CD14-positive monocyte (primary cell): ENCODE measurements around the gene LCNL1. TPM values are rescaled to one million over a fixed set of nuclear protein-coding genes. Genes with fewer than 3 reads are reported as not detected.

ENCODE experiments used
- DNase-seq, 3 donors: peaks; one replicate each; pipeline ENCODE4 v3.0.0-alpha.2; 2011 to 2022
- H2AFZ ChIP-seq: 2 replicates; pipeline ENCODE4 v1.6.0; 2012; ENCODE audit warnings: mild to moderate bottlenecking, low read depth, low read length, inconsistent platforms; ENCODE audit not compliant: insufficient read depth, poor library complexity, severe bottlenecking
- H3K27ac ChIP-seq, 2 donors: 1 replicate in 1 of 2; 2 replicates in 1 of 2; pipeline ENCODE4 v1.5.1; 2012 to 2013; ENCODE audit warnings: low read length in 2 of 2, control low read depth in 1 of 2, inconsistent platforms in 1 of 2, low read depth in 1 of 2, mild to moderate bottlenecking in 1 of 2
- H3K27me3 ChIP-seq, 2 donors: one replicate each; pipeline versions ENCODE4 v1.6.0 to v1.6.1; 2011 to 2013; ENCODE audit warnings: low read length in 2 of 2; ENCODE audit not compliant: control insufficient read depth in 2 of 2, insufficient read depth in 2 of 2
- H3K36me3 ChIP-seq, 2 donors: replicated peaks in 1 of 2; 1 replicate in 1 of 2; 2 replicates in 1 of 2; pipeline versions ENCODE4 v1.5.1 to v1.6.1; 2012 to 2013; ENCODE audit warnings: low read length in 2 of 2, control low read depth in 1 of 2, inconsistent platforms in 1 of 2, mild to moderate bottlenecking in 1 of 2; ENCODE audit not compliant: insufficient read depth in 2 of 2, control insufficient read depth in 1 of 2
- H3K4me1 ChIP-seq, 2 donors: 1 replicate in 1 of 2; 2 replicates in 1 of 2; pipeline versions ENCODE4 v1.5.1 to v1.6.1; 2012 to 2013; ENCODE audit warnings: low read length in 2 of 2, control low read depth in 1 of 2, inconsistent platforms in 1 of 2, mild to moderate bottlenecking in 1 of 2, moderate library complexity in 1 of 2; ENCODE audit not compliant: insufficient read depth in 2 of 2, control insufficient read depth in 1 of 2
- H3K4me2 ChIP-seq: replicated peaks from 2 replicates; pipeline ENCODE3; 2012; ENCODE audit warnings: low read length, moderate library complexity, mild to moderate bottlenecking; ENCODE audit not compliant: poor library complexity, severe bottlenecking; ENCODE audit errors: extremely low read depth
- H3K4me3 ChIP-seq, 3 experiments: fragments of 200-600 bp in 1 of 3; sonication (generic) in 1 of 3; replicated peaks in 1 of 3; 1 replicate in 2 of 3; 2 replicates in 1 of 3; pipeline ENCODE4 v1.5.1; 2011 to 2013; ENCODE audit warnings: low read length in 3 of 3, mild to moderate bottlenecking in 3 of 3, control low read depth in 2 of 3, low read depth in 2 of 3, inconsistent platforms in 1 of 3, moderate library complexity in 1 of 3
- H3K79me2 ChIP-seq: 2 replicates; pipeline ENCODE4 v1.6.0; 2012; ENCODE audit warnings: mild to moderate bottlenecking, control low read depth, inconsistent platforms, low read length, moderate library complexity; ENCODE audit not compliant: insufficient read depth
- H3K9ac ChIP-seq: 2 replicates; pipeline ENCODE4 v1.6.0; 2017; ENCODE audit warnings: low read length, mild to moderate bottlenecking; ENCODE audit not compliant: insufficient read depth, poor library complexity, severe bottlenecking
- H3K9me3 ChIP-seq, 2 donors: replicated peaks in 1 of 2; 1 replicate in 1 of 2; 2 replicates in 1 of 2; pipeline versions ENCODE4 v1.5.1 to v1.6.1; 2012 to 2013; ENCODE audit warnings: low read length in 2 of 2, control low read depth in 1 of 2; ENCODE audit not compliant: control insufficient read depth in 1 of 2, insufficient read depth in 1 of 2
- H4K20me1 ChIP-seq: 2 replicates; pipeline ENCODE4 v1.6.0; 2012; ENCODE audit warnings: mild to moderate bottlenecking, low read length, control low read depth, moderate library complexity; ENCODE audit not compliant: insufficient read depth
- H3K27ac Mint-ChIP-seq, 7 donors: one replicate each; pipeline ENCODE4 v1.8.0; 2020; ENCODE audit warnings: mild to moderate bottlenecking in 7 of 7, mixed read lengths in 7 of 7, moderate library complexity in 6 of 7, inconsistent platforms in 2 of 7
- H3K27me3 Mint-ChIP-seq, 3 donors: one replicate each; pipeline ENCODE4 v1.8.0; 2021 to 2022; ENCODE audit warnings: low read depth in 3 of 3, mild to moderate bottlenecking in 3 of 3, mixed read lengths in 3 of 3, moderate library complexity in 3 of 3, inconsistent platforms in 1 of 3
- H3K36me3 Mint-ChIP-seq, 2 donors: one replicate each; pipeline ENCODE4 v1.8.0; 2020; ENCODE audit warnings: mixed read lengths in 2 of 2, inconsistent platforms in 1 of 2, mild to moderate bottlenecking in 1 of 2
- H3K4me1 Mint-ChIP-seq: one replicate; pipeline ENCODE4 v1.8.0; 2020; ENCODE audit warnings: mild to moderate bottlenecking, mixed read lengths
- H3K4me3 Mint-ChIP-seq, 2 donors: one replicate each; pipeline ENCODE4 v1.8.0; 2020; ENCODE audit warnings: mild to moderate bottlenecking in 2 of 2, mixed read lengths in 2 of 2, moderate library complexity in 1 of 2
- H3K9me3 Mint-ChIP-seq, 7 donors: one replicate each; pipeline ENCODE4 v1.8.0; 2020 to 2022; ENCODE audit warnings: mixed read lengths in 7 of 7, mild to moderate bottlenecking in 6 of 7, moderate library complexity in 6 of 7, inconsistent platforms in 2 of 7
- CTCF ChIP-seq: fragments of 200-600 bp; IDR thresholded peaks from one replicate; pipeline ENCODE4 v1.8.0; 2022; ENCODE audit warnings: antibody characterized with exemption, mild to moderate bottlenecking
- WGBS: methylation state at CpG from one replicate; pipeline ENCODE4 v1.1.5; 2013; ENCODE audit warnings: missing lambda C conversion rate; ENCODE audit not compliant: insufficient coverage; 5-methylcytosine and 5-hydroxymethylcytosine counted together
- intact Hi-C, 2 donors: fragments of 100-400 bp; cut with micrococcal nuclease; formaldehyde crosslinking; loops; one replicate each; pipeline versions ENCODE4 v1.15.0 to v1.15.1; 2023
- polyA plus RNA-seq, 3 donors: library from polyadenylated mRNA; depleted of rRNA in 1 of 3; unstranded in 2 of 3; stranded (reverse) in 1 of 3; fragments of 300-500 nt in 2 of 3; fragments of >200 nt in 1 of 3; fragmentation: Illumina TruSeq in 2 of 3; gene quantifications; 1 replicate in 2 of 3; 2 replicates in 1 of 3; pipeline ENCODE4 v1.2.3, GENCODE V29; 2012 to 2021

The LCNL1 gene
- polyA plus RNA-seq, 3 donors = 0.04 TPM; not detected in 2

GRCh38 chr9:136978073-136978864 is 4.5 kb upstream of the LCNL1 start:
- 2% methylated on average over 50 of the region's 78 CpGs for WGBS
- no peak overlapping the region for H3K9ac ChIP-seq
- H3K4me3 Mint-ChIP-seq = peak overlapping the region in 1 of 2 donors; percentile 70
- no peak for TF ChIP-seq CTCF
- H3K9me3 Mint-ChIP-seq = peaks cover 0 to 2% (median 0%) of the 10 kb centered on the region in 7 donors
- peak overlapping the region; percentile 61 for H2AFZ ChIP-seq
- H4K20me1 ChIP-seq = no peaks in the 10 kb centered on the region
- intact Hi-C loops = no loop called here
- peaks cover 19% of the 10 kb centered on the region for H3K4me1 Mint-ChIP-seq
- H3K4me3 ChIP-seq = peak overlapping the region in 1 of 3 experiments; percentile 67
- H3K27me3 Mint-ChIP-seq = peaks cover 20 to 59% (median 28%) of the 10 kb centered on the region in 3 donors
- peak overlapping the region; percentile 78 for H3K4me2 ChIP-seq
- no peaks in the 10 kb centered on the region for H3K79me2 ChIP-seq
- H3K36me3 Mint-ChIP-seq = no peaks in the 10 kb centered on the region
- H3K27ac ChIP-seq = no peak overlapping the region
- peak; percentile 15 to 58 (median 36) for DNase-seq
- H3K36me3 ChIP-seq = no peaks in the 10 kb centered on the region
- no peaks in the 10 kb centered on the region for H3K9me3 ChIP-seq
- peaks cover 22 to 35% of the 10 kb centered on the region in 2 donors for H3K4me1 ChIP-seq
- no peak overlapping the region for H3K27ac Mint-ChIP-seq
- H3K27me3 ChIP-seq = peaks cover 0 to 22% of the 10 kb centered on the region in 2 donors

- Histone ChIP-seq H3K79me2 (no peaks in the 10 kb centered on the region), H3K4me3 (no peak overlapping the region), H3K27me3 (peaks cover 0 to 29% of the 10 kb centered on the region in 2 donors), H3K36me3 (no peaks in the 10 kb centered on the region), H2AFZ (no peak overlapping the region), H4K20me1 (no peaks in the 10 kb centered on the region), H3K27ac (no peak overlapping the region), H3K9ac (no peak overlapping the region), H3K4me2 (no peak overlapping the region), H3K4me1 (peaks cover 22 to 34% of the 10 kb centered on the region in 2 donors), H3K9me3 (no peaks in the 10 kb centered on the region)
- Mint-ChIP-seq H3K4me1 (peaks cover 19% of the 10 kb centered on the region), H3K27ac (no peak overlapping the region), H3K9me3 (peaks cover 0 to 4% (median 0%) of the 10 kb centered on the region in 7 donors), H3K27me3 (peaks cover 26 to 63% (median 35%) of the 10 kb centered on the region in 3 donors), H3K4me3 (no peak overlapping the region), H3K36me3 (peaks cover 0 to 2% of the 10 kb centered on the region in 2 donors)
- intact Hi-C loops = no loop called here
- no peak for TF ChIP-seq CTCF
- no peak for DNase-seq
- 49% methylated on average over 38 of the region's 41 CpGs for WGBS
Measured at GRCh38 chr9:136978865-136979544, 3.8 kb upstream of the LCNL1 start.
